Erythroblast (primary cell): ENCODE results near the gene OR4D2.

ENCODE experiments used
- DNase-seq, 2 experiments: peaks; one replicate each; lab custom pipeline; 2025; lab: John Stamatoyannopoulos, UW
- GATA1 ChIP-seq: IDR thresholded peaks from 2 replicates; pipeline ENCODE4 v1.6.1; 2011; ENCODE audit warnings: low read depth, mild to moderate bottlenecking, control low read depth, low read length, moderate library complexity
- POLR2A ChIP-seq: IDR thresholded peaks from 2 replicates; pipeline ENCODE4 v1.6.1; 2011; ENCODE audit warnings: mild to moderate bottlenecking, low read length

The OR4D2 gene

GRCh38 chr17:58207451-58207850 lies 40.7 kb downstream of the OR4D2 start:
- no peak for TF ChIP-seq POLR2A
- no peak for TF ChIP-seq GATA1
- DNase-seq: no peak

DNA sequence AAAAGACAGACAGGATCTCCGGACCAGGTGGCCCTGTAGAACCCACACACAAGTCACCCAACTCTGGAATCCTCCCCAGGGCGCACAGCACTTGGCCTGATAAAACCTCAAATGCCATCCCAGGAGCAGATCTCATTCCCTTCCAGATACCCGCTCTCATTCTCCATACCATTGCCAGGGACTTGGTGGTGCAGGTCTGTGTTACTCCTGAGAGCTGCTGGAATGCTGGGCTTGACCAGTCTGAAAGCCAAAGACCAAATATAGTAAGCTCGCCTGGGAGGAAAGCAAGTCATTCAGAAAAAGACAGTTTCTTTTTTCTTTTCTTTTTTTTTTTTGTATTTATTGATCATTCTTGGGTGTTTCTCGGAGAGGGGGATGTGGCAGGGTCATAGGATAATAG lies 41.6 kb downstream of the OR4D2 start:
- DNase-seq: no peak
- TF ChIP-seq POLR2A: no peak
- TF ChIP-seq GATA1: no peak

DNA sequence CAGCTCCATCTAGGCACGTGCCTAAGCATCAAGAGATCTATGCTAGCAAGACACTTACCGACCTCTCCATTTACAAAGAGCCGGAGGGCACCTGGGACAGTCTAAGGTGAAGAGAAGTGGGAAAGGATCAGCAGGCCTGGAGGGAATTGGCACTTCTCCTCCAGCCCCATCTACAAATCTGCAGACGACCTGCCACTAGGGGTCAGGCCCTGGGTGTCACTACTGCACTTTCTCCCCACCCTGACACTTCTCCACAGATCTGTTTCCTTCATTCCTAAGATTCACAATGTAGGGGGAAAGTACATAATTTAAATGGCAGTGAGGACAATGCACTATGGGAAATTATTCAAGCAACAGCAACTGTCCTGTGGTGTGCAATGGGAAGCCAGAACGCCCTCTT lies 44.1 kb downstream of the OR4D2 start:
- TF ChIP-seq POLR2A (no peak), GATA1 (no peak)
- DNase-seq: peak in 1 of 2 experiments; percentile 17

DNA sequence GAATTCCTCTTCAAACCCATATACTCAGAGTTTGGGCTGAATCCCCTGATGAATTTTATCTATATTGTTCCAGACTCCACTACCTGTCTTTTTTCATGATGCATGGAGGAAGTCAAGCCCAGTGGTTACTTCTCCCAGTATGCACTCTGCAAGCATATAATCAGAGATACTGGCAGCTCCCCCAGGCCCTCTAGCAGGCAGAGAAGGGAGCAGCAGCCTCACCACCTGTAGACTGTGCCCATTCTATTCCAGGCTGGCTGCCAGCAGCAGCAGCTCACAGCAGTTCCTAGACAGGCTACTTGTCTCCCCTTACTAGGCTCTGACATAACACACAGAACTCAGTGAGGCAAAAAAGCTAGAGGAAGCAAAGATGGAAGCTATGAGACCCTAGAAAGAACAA lies 48.9 kb downstream of the OR4D2 start:
- peak; percentile 22 to 28 for DNase-seq
- no peak for TF ChIP-seq POLR2A
- no peak for TF ChIP-seq GATA1

GRCh38 chr17:58217766-58218165 lies 51.0 kb downstream of the OR4D2 start:
- peak; percentile 11 to 52 for DNase-seq
- TF ChIP-seq POLR2A (no peak), GATA1 (no peak)

DNA sequence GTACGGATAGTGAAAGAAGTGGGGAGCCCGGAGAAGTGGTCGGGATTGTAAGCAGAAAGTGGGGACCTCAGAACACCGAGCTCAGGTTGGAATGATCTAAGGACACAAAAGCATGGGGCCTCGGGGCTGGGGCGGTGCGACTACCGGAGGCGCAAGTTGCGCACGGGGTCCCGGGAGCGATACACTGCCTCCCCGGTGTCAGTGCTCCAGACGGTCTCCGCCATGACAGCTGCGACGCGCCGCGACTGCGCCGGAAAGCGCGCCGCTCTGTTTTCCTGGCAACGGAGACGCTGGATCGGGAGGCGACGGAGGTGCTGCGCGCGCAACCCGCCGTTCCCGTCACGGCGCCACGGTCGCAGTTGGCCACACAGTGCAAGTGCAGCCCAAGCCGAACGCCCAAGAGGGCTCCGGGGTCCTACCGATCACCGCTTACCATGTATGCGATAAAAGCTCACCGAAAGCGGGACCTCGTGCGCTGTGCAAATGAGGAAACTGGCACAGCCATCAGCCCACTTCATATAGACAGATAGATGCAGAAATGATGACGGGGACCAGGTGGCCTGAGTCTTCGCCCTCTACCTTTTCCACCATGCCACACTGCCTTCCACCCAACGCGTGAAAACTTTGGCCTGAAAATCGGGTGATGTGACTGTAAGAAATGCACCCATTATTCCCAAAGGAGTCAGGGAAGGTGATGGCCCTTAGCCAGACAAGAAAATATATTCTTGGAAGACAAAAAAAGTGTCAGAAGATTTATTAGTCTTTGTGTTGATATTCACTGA lies 52.4 kb downstream of the OR4D2 start, which contains the start of gene MKS1:
MKS1 (minus strand) TSS at position 249 of the 782 bp plus-strand sequence; CDS start at position 224, 25 bp downstream.
- peak; percentile 91 for TF ChIP-seq POLR2A
- TF ChIP-seq GATA1: no peak
- peak; percentile 97 for DNase-seq

DNA sequence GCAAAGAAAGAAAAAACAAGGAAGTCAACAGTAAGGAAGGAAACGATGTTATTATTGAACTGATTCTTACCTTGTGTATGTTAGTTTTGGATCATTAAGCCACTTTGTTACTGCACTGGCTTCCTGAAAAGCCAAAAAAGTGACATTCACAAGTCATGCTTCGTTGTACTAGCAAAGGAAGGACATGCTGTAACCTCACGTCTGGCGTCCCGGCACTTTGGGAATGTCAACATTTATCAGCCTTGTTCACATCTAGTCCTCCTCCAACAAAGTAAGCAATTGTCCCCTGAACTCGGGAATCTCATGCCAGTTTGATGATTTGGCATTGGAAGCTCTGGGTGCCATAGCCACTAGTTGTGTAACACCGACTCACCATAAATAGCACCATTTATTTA lies 53.0 kb downstream of the OR4D2 start:
- peak in 1 of 2 experiments; percentile 39 for DNase-seq
- TF ChIP-seq POLR2A: no peak
- TF ChIP-seq GATA1: no peak
